BLaER1 treated with 17β-estradiol and CSF1 and Interleukin-3, amounts not matched to agents 10 nM and 100 nM (cell line): Measurements from ENCODE around the gene RHOT2.

Experiments
- H3K27ac ChIP-seq, 11 experiments: shearing (Covaris generic); formaldehyde crosslinking; 2 replicates each; pipeline ENCODE4 v1.8.1; 2022
- H3K27me3 ChIP-seq, 11 experiments: shearing (Covaris generic); formaldehyde crosslinking; 2 replicates each; pipeline ENCODE4 v1.8.1; 2022
- H3K36me3 ChIP-seq, 11 experiments: shearing (Covaris generic); formaldehyde crosslinking; 2 replicates each; pipeline ENCODE4 v1.8.1; 2022
- H3K4me1 ChIP-seq, 10 experiments: shearing (Covaris generic); formaldehyde crosslinking; 2 replicates each; pipeline ENCODE4 v1.8.1; 2022
- H3K4me2 ChIP-seq, 11 experiments: shearing (Covaris generic); formaldehyde crosslinking; 2 replicates each; pipeline ENCODE4 v1.8.1; 2022
- H3K4me3 ChIP-seq, 10 experiments: shearing (Covaris generic); formaldehyde crosslinking; 2 replicates each; pipeline ENCODE4 v1.8.1; 2022
- H3K9ac ChIP-seq, 11 experiments: shearing (Covaris generic); formaldehyde crosslinking; 2 replicates each; pipeline ENCODE4 v1.8.1; 2022
- H3K9me3 ChIP-seq, 11 experiments: shearing (Covaris generic); formaldehyde crosslinking; replicated peaks in 1 of 11; 2 replicates each; pipeline ENCODE4 v1.8.1; 2022
- H4K20me1 ChIP-seq, 11 experiments: shearing (Covaris generic); formaldehyde crosslinking; 2 replicates each; pipeline ENCODE4 v1.8.1; 2022
- Cebpa-rat ChIP-seq, 11 experiments: shearing (Covaris generic); IDR thresholded peaks; 2 replicates each; pipeline ENCODE4 v1.8.1; 2022

RHOT2 gene

GRCh38 chr16:674214-674881, 6.4 kb downstream of the RHOT2 start:
- H3K9ac ChIP-seq = peak overlapping the region in 2 of 11 experiments; percentile 8 to 17; a peak in 2 of 22 replicates
- peaks cover 12 to 29% (median 17%) of the 10 kb centered on the region in 11 experiments for H3K27me3 ChIP-seq
- H3K4me1 ChIP-seq = peaks cover 5 to 34% (median 23%) of the 10 kb centered on the region in 10 experiments; a peak in 19 of 20 replicates
- H3K27ac ChIP-seq = no peak overlapping the region
- no peak for TF ChIP-seq Cebpa-rat (IDR thresholded peaks at IDR 0.05)
- H3K9me3 ChIP-seq = no peaks in the 10 kb centered on the region
- H3K4me3 ChIP-seq = no peak overlapping the region
- H4K20me1 ChIP-seq = peaks cover 34 to 97% (median 81%) of the 10 kb centered on the region in 11 experiments; a peak in 21 of 22 replicates
- peaks cover 48 to 55% (median 51%) of the 10 kb centered on the region in 11 experiments for H3K36me3 ChIP-seq
- peak overlapping the region in 7 of 11 experiments; percentile 21 to 48 (median 38); a peak in 9 of 22 replicates for H3K4me2 ChIP-seq

- no peak within 1 kb of the TSS for H3K27ac ChIP-seq
- peak within 1 kb of the TSS in 2 of 11 experiments; percentile 8 to 17; a peak in 2 of 22 replicates for H3K9ac ChIP-seq
These were observed 7.3 kb downstream of the RHOT2 start, which contains the start of gene RHBDL1 for GRCh38 chr16:674968-675883. TSS of gene RHBDL1 (plus strand) at chr16:675671. CDS start at chr16:675791, 120 bp downstream.

GRCh38 chr16:675884-676564, 8.1 kb downstream of the RHOT2 start:
- no peak for TF ChIP-seq Cebpa-rat (IDR thresholded peaks at IDR 0.05)
- H3K4me1 ChIP-seq = peaks cover 4 to 26% (median 20%) of the 10 kb centered on the region in 10 experiments
- peaks cover 38 to 89% (median 70%) of the 10 kb centered on the region in 11 experiments; a peak in 21 of 22 replicates for H4K20me1 ChIP-seq
- H3K9me3 ChIP-seq = no peaks in the 10 kb centered on the region
- H3K9ac ChIP-seq = no peak overlapping the region
- peaks cover 12 to 29% (median 17%) of the 10 kb centered on the region in 11 experiments for H3K27me3 ChIP-seq
- no peak overlapping the region for H3K27ac ChIP-seq
- H3K4me3 ChIP-seq = no peak overlapping the region
- peaks cover 32 to 38% (median 35%) of the 10 kb centered on the region in 11 experiments for H3K36me3 ChIP-seq
- no peak overlapping the region for H3K4me2 ChIP-seq

More at GRCh38 chr16:674968-675883, 7.3 kb downstream of the RHOT2 start, which contains the start of gene RHBDL1:
- Histone ChIP-seq H3K9me3 (no peaks in the 10 kb centered on the region), H4K20me1 (peaks cover 34 to 89% (median 72%) of the 10 kb centered on the region in 11 experiments; a peak in 21 of 22 replicates), H3K36me3 (peaks cover 40 to 46% (median 43%) of the 10 kb centered on the region in 11 experiments), H3K4me3 (no peak within 1 kb of the TSS), H3K4me1 (peaks cover 0 to 27% (median 18%) of the 10 kb centered on the region in 10 experiments; a peak in 16 of 20 replicates), H3K27me3 (peaks cover 12 to 29% (median 17%) of the 10 kb centered on the region in 11 experiments), H3K4me2 (peak within 1 kb of the TSS in 8 of 11 experiments; percentile 15 to 48 (median 36); a peak in 14 of 22 replicates)
- TF ChIP-seq Cebpa-rat (IDR thresholded peaks at IDR 0.05) = no peak

GRCh38 chr16:676565-676902, 8.6 kb downstream of the RHOT2 start:
- TF ChIP-seq Cebpa-rat (IDR thresholded peaks at IDR 0.05) = no peak
- Histone ChIP-seq H3K36me3 (peaks cover 29 to 37% (median 33%) of the 10 kb centered on the region in 11 experiments), H3K4me1 (peaks cover 9 to 32% (median 25%) of the 10 kb centered on the region in 10 experiments), H3K4me3 (no peak overlapping the region), H3K9ac (no peak overlapping the region), H4K20me1 (peaks cover 43 to 89% (median 71%) of the 10 kb centered on the region in 11 experiments; a peak in 21 of 22 replicates), H3K9me3 (no peaks in the 10 kb centered on the region), H3K27ac (no peak overlapping the region), H3K27me3 (peaks cover 12 to 29% (median 17%) of the 10 kb centered on the region in 11 experiments), H3K4me2 (no peak overlapping the region)

GRCh38 chr16:676913-677312, 9.0 kb downstream of the RHOT2 start:
- H3K9ac ChIP-seq = no peak overlapping the region
- H3K36me3 ChIP-seq = peaks cover 31 to 38% (median 34%) of the 10 kb centered on the region in 11 experiments
- H3K4me3 ChIP-seq = no peak overlapping the region
- no peak overlapping the region for H3K27ac ChIP-seq
- no peak for TF ChIP-seq Cebpa-rat (IDR thresholded peaks at IDR 0.05)
- no peak overlapping the region for H3K4me2 ChIP-seq
- H3K27me3 ChIP-seq = peaks cover 12 to 29% (median 17%) of the 10 kb centered on the region in 11 experiments
- peaks cover 47 to 90% (median 73%) of the 10 kb centered on the region in 11 experiments; a peak in 21 of 22 replicates for H4K20me1 ChIP-seq
- H3K9me3 ChIP-seq = no peaks in the 10 kb centered on the region
- peaks cover 13 to 35% (median 29%) of the 10 kb centered on the region in 10 experiments for H3K4me1 ChIP-seq

GRCh38 chr16:677316-678190, 9.6 kb downstream of the RHOT2 start:
- Histone ChIP-seq H3K27me3 (peaks cover 12 to 29% (median 17%) of the 10 kb centered on the region in 11 experiments), H4K20me1 (peaks cover 47 to 90% (median 73%) of the 10 kb centered on the region in 11 experiments; a peak in 21 of 22 replicates), H3K36me3 (peaks cover 31 to 38% (median 34%) of the 10 kb centered on the region in 11 experiments), H3K4me2 (no peak overlapping the region), H3K27ac (no peak overlapping the region), H3K4me3 (no peak overlapping the region), H3K9ac (no peak overlapping the region), H3K9me3 (no peaks in the 10 kb centered on the region), H3K4me1 (peaks cover 19 to 42% (median 35%) of the 10 kb centered on the region in 10 experiments)
- no peak for TF ChIP-seq Cebpa-rat (IDR thresholded peaks at IDR 0.05)

GRCh38 chr16:678209-678857, 10.4 kb downstream of the RHOT2 start:
- no peaks in the 10 kb centered on the region for H3K9me3 ChIP-seq
- peaks cover 47 to 90% (median 73%) of the 10 kb centered on the region in 11 experiments; a peak in 21 of 22 replicates for H4K20me1 ChIP-seq
- H3K9ac ChIP-seq = peak overlapping the region in 1 of 11 experiments; percentile 62; a peak in 1 of 22 replicates

More at GRCh38 chr16:678209-678857, 10.4 kb downstream of the RHOT2 start:
- H3K4me2 ChIP-seq = peak overlapping the region in 5 of 11 experiments; percentile 80 to 95 (median 88); a peak in 7 of 22 replicates
- peaks cover 27 to 50% (median 43%) of the 10 kb centered on the region in 10 experiments for H3K4me1 ChIP-seq
- TF ChIP-seq Cebpa-rat (IDR thresholded peaks at IDR 0.05) = no peak
- no peak overlapping the region for H3K4me3 ChIP-seq
- peaks cover 31 to 38% (median 34%) of the 10 kb centered on the region in 11 experiments for H3K36me3 ChIP-seq
- no peak overlapping the region for H3K27ac ChIP-seq
- H3K27me3 ChIP-seq = peaks cover 12 to 29% (median 17%) of the 10 kb centered on the region in 11 experiments
